Thyroid gland (tissue), 4 donors: ENCODE measurements around the gene C2CD3.

Source experiments
- POLR2A ChIP-seq, 2 donors: fragments of 450-650 bp; IDR thresholded peaks; one replicate each; pipeline ENCODE4 v1.6.1; 2017; ENCODE audit warnings: antibody characterized with exemption in 2 of 2, mild to moderate bottlenecking in 2 of 2, moderate library complexity in 1 of 2
- TF ChIP-seq, protein P1 (sequence below), 6 experiments: fragments of 200-600 bp in 3 of 6; fragments of 450-650 bp in 3 of 6; sonication (generic) in 3 of 6; IDR thresholded peaks; one replicate each; pipeline ENCODE4 v1.5.1; 2016 to 2019; ENCODE audit warnings: antibody characterized with exemption in 6 of 6, mild to moderate bottlenecking in 2 of 6, inconsistent platforms in 1 of 6, moderate library complexity in 1 of 6

DNA sequence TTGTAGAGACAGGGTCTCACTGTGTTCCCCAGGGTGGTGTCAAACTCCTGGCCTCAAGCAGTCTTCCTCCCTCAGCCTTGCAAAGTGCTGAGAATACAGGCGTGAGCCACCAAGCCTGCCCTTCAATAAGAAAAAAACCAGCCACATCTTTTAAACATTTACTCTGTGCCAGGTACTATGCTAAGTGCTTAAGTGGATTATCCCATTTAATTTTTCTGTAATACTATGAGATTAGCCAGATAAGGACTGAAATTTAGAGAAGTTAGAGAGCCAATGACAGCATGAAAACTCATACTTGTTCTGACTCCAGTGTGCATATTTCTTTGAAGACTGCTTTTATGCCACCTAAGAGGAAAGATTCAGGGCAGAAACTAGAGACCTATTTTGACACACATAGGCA, 35.9 kb upstream of the C2CD3 start:
- TF ChIP-seq, protein P1, sequence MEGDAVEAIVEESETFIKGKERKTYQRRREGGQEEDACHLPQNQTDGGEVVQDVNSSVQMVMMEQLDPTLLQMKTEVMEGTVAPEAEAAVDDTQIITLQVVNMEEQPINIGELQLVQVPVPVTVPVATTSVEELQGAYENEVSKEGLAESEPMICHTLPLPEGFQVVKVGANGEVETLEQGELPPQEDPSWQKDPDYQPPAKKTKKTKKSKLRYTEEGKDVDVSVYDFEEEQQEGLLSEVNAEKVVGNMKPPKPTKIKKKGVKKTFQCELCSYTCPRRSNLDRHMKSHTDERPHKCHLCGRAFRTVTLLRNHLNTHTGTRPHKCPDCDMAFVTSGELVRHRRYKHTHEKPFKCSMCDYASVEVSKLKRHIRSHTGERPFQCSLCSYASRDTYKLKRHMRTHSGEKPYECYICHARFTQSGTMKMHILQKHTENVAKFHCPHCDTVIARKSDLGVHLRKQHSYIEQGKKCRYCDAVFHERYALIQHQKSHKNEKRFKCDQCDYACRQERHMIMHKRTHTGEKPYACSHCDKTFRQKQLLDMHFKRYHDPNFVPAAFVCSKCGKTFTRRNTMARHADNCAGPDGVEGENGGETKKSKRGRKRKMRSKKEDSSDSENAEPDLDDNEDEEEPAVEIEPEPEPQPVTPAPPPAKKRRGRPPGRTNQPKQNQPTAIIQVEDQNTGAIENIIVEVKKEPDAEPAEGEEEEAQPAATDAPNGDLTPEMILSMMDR (IDR thresholded peaks at IDR 0.05), result no peak
- TF ChIP-seq POLR2A (IDR thresholded peaks at IDR 0.05), result no peak
